SH-SY5Y (cell line): ENCODE measurements around the gene SLC26A6.

Source experiments
- GATA2 ChIP-seq: IDR thresholded peaks from 2 replicates; pipeline ENCODE4 v1.6.1; 2011; ENCODE audit warnings: mild to moderate bottlenecking, low read depth, low read length
- GATA3 ChIP-seq: IDR thresholded peaks from 2 replicates; pipeline ENCODE4 v1.6.1; 2011; ENCODE audit warnings: low read depth, mild to moderate bottlenecking, low read length, moderate library complexity

DNA sequence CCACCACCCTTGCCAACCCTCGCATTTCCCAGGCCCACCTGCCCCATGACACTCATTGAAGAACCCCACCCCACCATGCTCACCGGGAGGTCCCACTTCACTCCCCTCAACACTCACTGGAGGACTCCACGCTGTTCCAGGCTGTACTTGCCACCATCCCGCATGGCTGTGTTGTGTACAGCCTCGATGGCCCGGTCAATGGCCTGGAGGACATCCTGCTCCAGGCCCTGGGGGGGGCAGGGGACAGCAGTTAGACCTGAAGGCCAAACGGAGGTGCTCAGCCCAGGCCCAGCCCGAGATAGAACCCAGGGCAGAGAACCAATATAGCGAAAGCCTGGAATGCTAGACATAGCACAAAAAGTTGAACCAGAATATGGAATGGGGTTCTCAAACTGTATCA lies 47.5 kb upstream of the SLC26A6 start:
- TF ChIP-seq GATA3 (no peak), GATA2 (no peak)
